Osteoblast (primary cell): ENCODE measurements around the gene SLC35G1. TPM values are rescaled to one million over a fixed set of nuclear protein-coding genes. Genes with fewer than 3 reads are reported as not detected.
A peak's percentile ranks its signal among the peaks of the same experiment; 100 is the strongest.

Source experiments
- DNase-seq: peaks from one replicate; pipeline ENCODE4 v3.0.0; 2011; ENCODE audit warnings: low spot score, mixed read lengths; ENCODE audit not compliant: insufficient read length; ENCODE audit errors: missing footprints
- H2AFZ ChIP-seq: 2 replicates; pipeline ENCODE4 v1.6.0; 2011; ENCODE audit warnings: mild to moderate bottlenecking, low read length
- H3K27ac ChIP-seq: 2 replicates; pipeline ENCODE4 v1.5.1; 2011; ENCODE audit warnings: mild to moderate bottlenecking, low read depth, low read length, moderate library complexity
- H3K27me3 ChIP-seq: 2 replicates; pipeline ENCODE4 v1.6.0; 2012; ENCODE audit warnings: mild to moderate bottlenecking, control low read depth, inconsistent platforms, low read length, moderate library complexity; ENCODE audit not compliant: insufficient read depth
- H3K36me3 ChIP-seq: 2 replicates; pipeline ENCODE4 v1.5.1; 2011; ENCODE audit warnings: mild to moderate bottlenecking, low read length, control low read depth, moderate library complexity; ENCODE audit not compliant: insufficient read depth
- H3K4me1 ChIP-seq: 2 replicates; pipeline ENCODE4 v1.5.1; 2011; ENCODE audit warnings: mild to moderate bottlenecking, low read length, control low read depth, moderate library complexity; ENCODE audit not compliant: insufficient read depth
- H3K4me2 ChIP-seq: 2 replicates; pipeline ENCODE4 v1.6.0; 2011; ENCODE audit warnings: mild to moderate bottlenecking, low read length; ENCODE audit not compliant: insufficient read depth
- H3K4me3 ChIP-seq: fragments of 200-600 bp; sonication (generic); 3 replicates; pipeline ENCODE4 v1.5.1; 2012; ENCODE audit warnings: mild to moderate bottlenecking, low read length, inconsistent platforms; ENCODE audit not compliant: insufficient read depth
- H3K79me2 ChIP-seq: 2 replicates; pipeline ENCODE4 v1.6.0; 2012; ENCODE audit warnings: mild to moderate bottlenecking, low read length, control low read depth, inconsistent platforms; ENCODE audit not compliant: insufficient read depth
- H3K9me3 ChIP-seq: 2 replicates; pipeline ENCODE4 v1.5.1; 2011; ENCODE audit warnings: low read depth, low read length, control low read depth
- H4K20me1 ChIP-seq: 2 replicates; pipeline ENCODE4 v1.6.0; 2012; ENCODE audit warnings: mild to moderate bottlenecking, low read length, control low read depth; ENCODE audit not compliant: insufficient read depth
- CTCF ChIP-seq: IDR thresholded peaks from 2 replicates; pipeline ENCODE4 v1.5.1; 2011; ENCODE audit warnings: mild to moderate bottlenecking, low read depth, low read length, moderate library complexity; ENCODE audit errors: extremely low read depth
- total RNA-seq: library from RNA; depleted of rRNA; stranded (reverse); fragments of >200 nt; gene quantifications from 2 replicates; pipeline ENCODE4 v1.2.3, GENCODE V29; 2012

SLC35G1 gene
- total RNA-seq, 1 donor, result 5.4 TPM

GRCh38 chr10:93856349-93857145, 37.2 kb upstream of the SLC35G1 start:
- no peak overlapping the region for H2AFZ ChIP-seq
- H3K79me2 ChIP-seq, result no peaks in the 10 kb centered on the region
- peaks cover 16% of the 10 kb centered on the region for H3K27me3 ChIP-seq
- no peaks in the 10 kb centered on the region for H3K36me3 ChIP-seq
- no peaks in the 10 kb centered on the region for H4K20me1 ChIP-seq
- no peaks in the 10 kb centered on the region for H3K4me1 ChIP-seq
- no peak overlapping the region for H3K27ac ChIP-seq
- no peaks in the 10 kb centered on the region for H3K9me3 ChIP-seq
- H3K4me2 ChIP-seq, result no peak overlapping the region
- DNase-seq, result no peak
- no peak overlapping the region for H3K4me3 ChIP-seq
- no peak for TF ChIP-seq CTCF

- peaks cover 16% of the 10 kb centered on the region for H3K27me3 ChIP-seq
- peak; percentile 48 for TF ChIP-seq CTCF
- no peak overlapping the region for H3K4me3 ChIP-seq
- H3K79me2 ChIP-seq, result no peaks in the 10 kb centered on the region
- H3K27ac ChIP-seq, result no peak overlapping the region
- no peak overlapping the region for H3K4me2 ChIP-seq
- H4K20me1 ChIP-seq, result no peaks in the 10 kb centered on the region
- H3K36me3 ChIP-seq, result no peaks in the 10 kb centered on the region
- no peak overlapping the region for H2AFZ ChIP-seq
- H3K4me1 ChIP-seq, result no peaks in the 10 kb centered on the region
- no peaks in the 10 kb centered on the region for H3K9me3 ChIP-seq
- no peak for DNase-seq
These were observed 34.6 kb upstream of the SLC35G1 start for GRCh38 chr10:93859049-93859655.

- no peak overlapping the region for H2AFZ ChIP-seq
These were observed 32.0 kb upstream of the SLC35G1 start for GRCh38 chr10:93861825-93862224.

More at GRCh38 chr10:93861825-93862224, 32.0 kb upstream of the SLC35G1 start:
- Histone ChIP-seq H3K4me1 (no peaks in the 10 kb centered on the region), H3K9me3 (no peaks in the 10 kb centered on the region), H3K79me2 (no peaks in the 10 kb centered on the region), H3K4me3 (no peak overlapping the region), H3K4me2 (no peak overlapping the region), H3K36me3 (no peaks in the 10 kb centered on the region), H3K27ac (no peak overlapping the region), H4K20me1 (no peaks in the 10 kb centered on the region), H3K27me3 (peaks cover 27% of the 10 kb centered on the region)
- DNase-seq, result no peak
- TF ChIP-seq CTCF, result no peak
